Measurements from ENCODE around the gene RNFT2. TPM values are rescaled to one million over a fixed set of nuclear protein-coding genes. Genes with fewer than 3 reads are reported as not detected.
"Not testable (repeated sequence)": the region's sequence is repeated elsewhere in the genome, so short reads cannot be mapped to it uniquely, and the experiment has no call there.

Gene RNFT2
- total and polyA plus RNA-seq, 4 donors = 15.3 to 47.2 (median 37.7) TPM

- Histone ChIP-seq H3K4me1 (ENCODE audit: control insufficient read depth, insufficient read depth, low read length) (peaks cover 6% of the 10 kb centered on the region), H3K27me3 (ENCODE audit: control insufficient read depth, insufficient read depth, low read length) (no peaks in the 10 kb centered on the region), H3K27ac (ENCODE audit: low read depth, low read length) (no peak overlapping the region), H3K4me3 (ENCODE audit: low read depth, low read length) (peak overlapping the region; percentile 67), H3K9me3 (ENCODE audit: control insufficient read depth, insufficient read depth, low read length) (no peaks in the 10 kb centered on the region), H3K36me3 (ENCODE audit: control insufficient read depth, insufficient read depth, low read length) (peaks cover 23% of the 10 kb centered on the region)
- 1% methylated on average over 24 of the region's 24 CpGs for WGBS (ENCODE audit: insufficient coverage)
- no peak for DNase-seq (ENCODE audit: low read depth in 4 of 6, low spot score in 6 of 6)
Measured at GRCh38 chr12:116736962-116737773, 947 bp upstream of the RNFT2 start.

GRCh38 chr12:116739381-116739887 lies 1.3 kb downstream of the RNFT2 start:
- Histone ChIP-seq H3K9me3 (ENCODE audit: control insufficient read depth, insufficient read depth, low read length) (no peaks in the 10 kb centered on the region), H3K27ac (ENCODE audit: low read depth, low read length) (no peak overlapping the region), H3K4me1 (ENCODE audit: control insufficient read depth, insufficient read depth, low read length) (peaks cover 7% of the 10 kb centered on the region), H3K36me3 (ENCODE audit: control insufficient read depth, insufficient read depth, low read length) (peaks cover 26% of the 10 kb centered on the region), H3K4me3 (ENCODE audit: low read depth, low read length) (no peak overlapping the region), H3K27me3 (ENCODE audit: control insufficient read depth, insufficient read depth, low read length) (no peaks in the 10 kb centered on the region)
- DNase-seq (ENCODE audit: low read depth in 4 of 6, low spot score in 6 of 6) = no peak
- 87% methylated on average over 7 of the region's 7 CpGs for WGBS (ENCODE audit: insufficient coverage)

GRCh38 chr12:116742787-116743186 lies 4.7 kb downstream of the RNFT2 start:
- no CpG with 5 or more reads among the region's 2 CpGs for WGBS (ENCODE audit: insufficient coverage)
- peaks cover 34% of the 10 kb centered on the region for H3K36me3 ChIP-seq (ENCODE audit: control insufficient read depth, insufficient read depth, low read length)
- not testable (repeated sequence) for DNase-seq (ENCODE audit: low read depth in 4 of 6, low spot score in 6 of 6); H3K27me3 ChIP-seq (ENCODE audit: control insufficient read depth, insufficient read depth, low read length); H3K9me3 ChIP-seq (ENCODE audit: control insufficient read depth, insufficient read depth, low read length); H3K4me1 ChIP-seq (ENCODE audit: control insufficient read depth, insufficient read depth, low read length); H3K27ac ChIP-seq (ENCODE audit: low read depth, low read length); H3K4me3 ChIP-seq (ENCODE audit: low read depth, low read length)

GRCh38 chr12:116744766-116745165 lies 6.7 kb downstream of the RNFT2 start:
- H3K9me3 ChIP-seq (ENCODE audit: control insufficient read depth, insufficient read depth, low read length) = no peaks in the 10 kb centered on the region
- H3K4me3 ChIP-seq (ENCODE audit: low read depth, low read length) = no peak overlapping the region
- H3K27me3 ChIP-seq (ENCODE audit: control insufficient read depth, insufficient read depth, low read length) = no peaks in the 10 kb centered on the region
- 60% methylated on average over 1 of the region's 3 CpGs for WGBS (ENCODE audit: insufficient coverage)
- peaks cover 4% of the 10 kb centered on the region for H3K4me1 ChIP-seq (ENCODE audit: control insufficient read depth, insufficient read depth, low read length)
- peaks cover 47% of the 10 kb centered on the region for H3K36me3 ChIP-seq (ENCODE audit: control insufficient read depth, insufficient read depth, low read length)
- DNase-seq (ENCODE audit: low read depth in 4 of 6, low spot score in 6 of 6) = no peak
- H3K27ac ChIP-seq (ENCODE audit: low read depth, low read length) = no peak overlapping the region

GRCh38 chr12:116745554-116745953 lies 7.4 kb downstream of the RNFT2 start:
- peaks cover 4% of the 10 kb centered on the region for H3K4me1 ChIP-seq (ENCODE audit: control insufficient read depth, insufficient read depth, low read length)
- no peaks in the 10 kb centered on the region for H3K27me3 ChIP-seq (ENCODE audit: control insufficient read depth, insufficient read depth, low read length)
- no peak overlapping the region for H3K27ac ChIP-seq (ENCODE audit: low read depth, low read length)
- H3K9me3 ChIP-seq (ENCODE audit: control insufficient read depth, insufficient read depth, low read length) = no peaks in the 10 kb centered on the region
- DNase-seq (ENCODE audit: low read depth in 4 of 6, low spot score in 6 of 6) = no peak
- WGBS (ENCODE audit: insufficient coverage) = 100% methylated on average over 2 of the region's 4 CpGs
- no peak overlapping the region for H3K4me3 ChIP-seq (ENCODE audit: low read depth, low read length)
- H3K36me3 ChIP-seq (ENCODE audit: control insufficient read depth, insufficient read depth, low read length) = peaks cover 49% of the 10 kb centered on the region

- Histone ChIP-seq H3K4me1 (ENCODE audit: control insufficient read depth, insufficient read depth, low read length) (no peaks in the 10 kb centered on the region), H3K27me3 (ENCODE audit: control insufficient read depth, insufficient read depth, low read length) (no peaks in the 10 kb centered on the region), H3K27ac (ENCODE audit: low read depth, low read length) (no peak overlapping the region), H3K9me3 (ENCODE audit: control insufficient read depth, insufficient read depth, low read length) (no peaks in the 10 kb centered on the region), H3K4me3 (ENCODE audit: low read depth, low read length) (no peak overlapping the region), H3K36me3 (ENCODE audit: control insufficient read depth, insufficient read depth, low read length) (peaks cover 36% of the 10 kb centered on the region)
- WGBS (ENCODE audit: insufficient coverage) = 93% methylated on average over 13 of the region's 26 CpGs
- DNase-seq (ENCODE audit: low read depth in 4 of 6, low spot score in 6 of 6) = no peak
Measured at GRCh38 chr12:116749884-116750283, 11.8 kb downstream of the RNFT2 start.

- H3K4me3 ChIP-seq (ENCODE audit: low read depth, low read length) = no peak overlapping the region
- H3K27ac ChIP-seq (ENCODE audit: low read depth, low read length) = no peak overlapping the region
- H3K9me3 ChIP-seq (ENCODE audit: control insufficient read depth, insufficient read depth, low read length) = no peaks in the 10 kb centered on the region
- DNase-seq (ENCODE audit: low read depth in 4 of 6, low spot score in 6 of 6) = no peak
- H3K4me1 ChIP-seq (ENCODE audit: control insufficient read depth, insufficient read depth, low read length) = no peaks in the 10 kb centered on the region
- peaks cover 36% of the 10 kb centered on the region for H3K36me3 ChIP-seq (ENCODE audit: control insufficient read depth, insufficient read depth, low read length)
- H3K27me3 ChIP-seq (ENCODE audit: control insufficient read depth, insufficient read depth, low read length) = no peaks in the 10 kb centered on the region
- WGBS (ENCODE audit: insufficient coverage) = 100% methylated on average over 4 of the region's 4 CpGs
Measured at GRCh38 chr12:116750298-116750697, 12.2 kb downstream of the RNFT2 start.

- H3K9me3 ChIP-seq (ENCODE audit: control insufficient read depth, insufficient read depth, low read length); H3K4me3 ChIP-seq (ENCODE audit: low read depth, low read length); DNase-seq (ENCODE audit: low read depth in 4 of 6, low spot score in 6 of 6); H3K4me1 ChIP-seq (ENCODE audit: control insufficient read depth, insufficient read depth, low read length); H3K27me3 ChIP-seq (ENCODE audit: control insufficient read depth, insufficient read depth, low read length); H3K27ac ChIP-seq (ENCODE audit: low read depth, low read length): not testable (repeated sequence)
- WGBS (ENCODE audit: insufficient coverage) = 100% methylated on average over 1 of the region's 5 CpGs
- peaks cover 24% of the 10 kb centered on the region for H3K36me3 ChIP-seq (ENCODE audit: control insufficient read depth, insufficient read depth, low read length)
Measured at GRCh38 chr12:116754097-116754496, 16.0 kb downstream of the RNFT2 start.

GRCh38 chr12:116754783-116755182 lies 16.7 kb downstream of the RNFT2 start:
- no CpG with 5 or more reads among the region's 1 CpG for WGBS (ENCODE audit: insufficient coverage)
- H3K27me3 ChIP-seq (ENCODE audit: control insufficient read depth, insufficient read depth, low read length) = not testable (repeated sequence)

More at GRCh38 chr12:116754783-116755182, 16.7 kb downstream of the RNFT2 start:
- H3K4me1 ChIP-seq (ENCODE audit: control insufficient read depth, insufficient read depth, low read length); H3K4me3 ChIP-seq (ENCODE audit: low read depth, low read length); H3K9me3 ChIP-seq (ENCODE audit: control insufficient read depth, insufficient read depth, low read length); H3K27ac ChIP-seq (ENCODE audit: low read depth, low read length); DNase-seq (ENCODE audit: low read depth in 4 of 6, low spot score in 6 of 6): not testable (repeated sequence)
- peaks cover 20% of the 10 kb centered on the region for H3K36me3 ChIP-seq (ENCODE audit: control insufficient read depth, insufficient read depth, low read length)

All from spinal cord (tissue), 10 donors.